HT-29 (cell line): Measurements from ENCODE around the gene XRCC5. TPM values are rescaled to one million over a fixed set of nuclear protein-coding genes. Genes with fewer than 3 reads are reported as not detected.
"Not testable (repeated sequence)": the region's sequence is repeated elsewhere in the genome, so short reads cannot be mapped to it uniquely, and the experiment has no call there.

ENCODE experiments used
- DNase-seq: peaks from one replicate; pipeline ENCODE4 v3.0.0-alpha.2; 2015; ENCODE audit warnings: low spot score
- total RNA-seq: library from RNA; depleted of rRNA; stranded (reverse); fragments of >200 nt; shearing (Covaris generic); gene quantifications from 2 replicates; pipeline ENCODE4 v1.2.3, GENCODE V29; 2014; rRNA removed

Gene XRCC5
- 142 and 160 TPM in 2 replicates for total RNA-seq

GRCh38 chr2:216108967-216109921 lies at the start of gene XRCC5:
Gene XRCC5, plus strand, starts transcription at chr2:216109348. Its CDS starts 89 bp downstream, at chr2:216109437.
- DNase-seq, result peak; percentile 96

- DNase-seq, result peak; percentile 19
These were observed 45.0 kb upstream of the XRCC5 start for GRCh38 chr2:216064014-216064630.

GRCh38 chr2:216064665-216065064 lies 44.5 kb upstream of the XRCC5 start:
- no peak for DNase-seq

- DNase-seq, result no peak
These were observed 42.9 kb upstream of the XRCC5 start for GRCh38 chr2:216066230-216066629.

- no peak for DNase-seq
These were observed 40.1 kb upstream of the XRCC5 start for GRCh38 chr2:216069028-216069427.

- DNase-seq, result no peak
These were observed 39.0 kb upstream of the XRCC5 start for GRCh38 chr2:216070195-216070594.

GRCh38 chr2:216071111-216071851 lies 37.9 kb upstream of the XRCC5 start:
- DNase-seq, result no peak

GRCh38 chr2:216072473-216072872 lies 36.7 kb upstream of the XRCC5 start:
- DNase-seq, result no peak

GRCh38 chr2:216073773-216074172 lies 35.4 kb upstream of the XRCC5 start:
- DNase-seq, result no peak

- no peak for DNase-seq
These were observed 34.8 kb upstream of the XRCC5 start for GRCh38 chr2:216074380-216074779.

GRCh38 chr2:216074794-216075193 lies 34.4 kb upstream of the XRCC5 start:
- no peak for DNase-seq

GRCh38 chr2:216075510-216076485 lies 33.4 kb upstream of the XRCC5 start:
- peak; percentile 38 for DNase-seq

GRCh38 chr2:216078776-216079175 lies 30.4 kb upstream of the XRCC5 start:
- DNase-seq, result no peak

- DNase-seq, result not testable (repeated sequence)
These were observed 29.1 kb upstream of the XRCC5 start for GRCh38 chr2:216080048-216080447.

- peak; percentile 25 for DNase-seq
These were observed 28.1 kb upstream of the XRCC5 start for GRCh38 chr2:216081012-216081411.

- peak; percentile 64 for DNase-seq
These were observed 27.5 kb upstream of the XRCC5 start, which contains the start of the genes PECR and TMEM169 for GRCh38 chr2:216081487-216082116. Gene PECR, minus strand, starts transcription at chr2:216081809. Its CDS starts 68 bp downstream, at chr2:216081741. Gene TMEM169, plus strand, starts transcription at chr2:216081919. Its CDS starts 14,045 bp downstream, at chr2:216095964.

- peak; percentile 5 for DNase-seq
These were observed 26.9 kb upstream of the XRCC5 start for GRCh38 chr2:216082117-216082711.

GRCh38 chr2:216082805-216083204 lies 26.3 kb upstream of the XRCC5 start:
- peak; percentile 12 for DNase-seq

GRCh38 chr2:216083464-216084281 lies 25.5 kb upstream of the XRCC5 start:
- DNase-seq, result no peak
